Endothelial cell of umbilical vein (primary cell): ENCODE data around the gene TNFAIP8L3. TPM values are rescaled to one million over a fixed set of nuclear protein-coding genes. Genes with fewer than 3 reads are reported as not detected.

Source experiments
- BruUV-seq: library from RNA; stranded (reverse); fragments of 400-500 nt; replicated peaks from 2 replicates; lab custom pipeline; 2021; lab: Mats Ljungman, UMichigan
- CTCF ChIA-PET: fragments of 300-600, 350-600 bp; sonication (Branson Sonifier 250); formaldehyde crosslinking; loops from one replicate; lab custom pipeline; 2021; ENCODE audit warnings: antibody characterized with exemption, inconsistent platforms; lab: Charles Lee
- POLR2A ChIA-PET: fragments of 300-600, 350-600 bp; sonication (Branson Sonifier 250); formaldehyde crosslinking; loops from one replicate; lab custom pipeline; 2021; ENCODE audit warnings: antibody characterized with exemption, inconsistent platforms; lab: Charles Lee
- DNase-seq: peaks from one replicate; pipeline ENCODE4 v3.0.0-alpha.2; 2011; ENCODE audit warnings: low read depth, low spot score
- FAIRE-seq: peaks from 2 replicates; lab custom pipeline; 2011; peaks lifted over from hg19 to GRCh38; lab: Jason Lieb, UNC
- H2AFZ ChIP-seq: 2 replicates; pipeline ENCODE4 v1.6.0; 2012; ENCODE audit warnings: low read depth, low read length, control low read depth, inconsistent platforms
- H3K27ac ChIP-seq: 2 replicates; pipeline ENCODE4 v1.5.1; 2011; ENCODE audit warnings: low read depth, mild to moderate bottlenecking, control low read depth, low read length, moderate library complexity; ENCODE audit not compliant: insufficient read depth
- H3K27me3 ChIP-seq, 2 experiments: 2 replicates each; pipeline versions ENCODE4 v1.6.0 to v1.6.1; 2011; ENCODE audit warnings: low read length in 2 of 2, mixed read lengths in 1 of 2; ENCODE audit not compliant: control insufficient read depth in 2 of 2, insufficient read depth in 2 of 2
- H3K36me3 ChIP-seq, 2 experiments: 2 replicates in 1 of 2; 3 replicates in 1 of 2; pipeline ENCODE4 v1.5.1; 2011; ENCODE audit warnings: low read length in 2 of 2, mild to moderate bottlenecking in 1 of 2, moderate library complexity in 1 of 2; ENCODE audit not compliant: control insufficient read depth in 2 of 2, insufficient read depth in 2 of 2; ENCODE audit errors: extremely low read depth in 1 of 2
- H3K4me1 ChIP-seq: 3 replicates; pipeline ENCODE4 v1.5.1; 2011; ENCODE audit warnings: mild to moderate bottlenecking, low read length; ENCODE audit not compliant: control insufficient read depth, insufficient read depth; ENCODE audit errors: extremely low read depth
- H3K4me2 ChIP-seq: 2 replicates; pipeline ENCODE4 v1.6.1; 2011; ENCODE audit warnings: low read length, control low read depth, mixed read lengths; ENCODE audit not compliant: insufficient read depth
- H3K4me3 ChIP-seq, 3 experiments: fragments of 200-600 bp in 1 of 3; sonication (generic), shearing (Covaris generic) in 1 of 3; replicated peaks in 1 of 3; 2 replicates each; pipeline ENCODE4 v1.5.1; 2011 to 2016; ENCODE audit warnings: control low read depth in 3 of 3, low read length in 3 of 3, mild to moderate bottlenecking in 2 of 3, inconsistent platforms in 1 of 3, low read depth in 1 of 3, moderate library complexity in 1 of 3; ENCODE audit not compliant: insufficient read depth in 1 of 3
- H3K79me2 ChIP-seq: 2 replicates; pipeline ENCODE4 v1.6.0; 2012; ENCODE audit warnings: low read length, inconsistent platforms; ENCODE audit not compliant: control insufficient read depth, insufficient read depth
- H3K9ac ChIP-seq: replicated peaks from 2 replicates; pipeline ENCODE3; 2011; ENCODE audit warnings: low read length, control low read depth; ENCODE audit not compliant: insufficient read depth; ENCODE audit errors: extremely low read depth
- H3K9me1 ChIP-seq: replicated peaks from 3 replicates; pipeline ENCODE4 v1.6.0; 2011; ENCODE audit warnings: mild to moderate bottlenecking, low read length; ENCODE audit not compliant: control insufficient read depth, insufficient read depth; ENCODE audit errors: extremely low read depth
- H3K9me3 ChIP-seq: replicated peaks from 2 replicates; pipeline ENCODE4 v1.5.1; 2012; ENCODE audit warnings: low read length, inconsistent platforms; ENCODE audit not compliant: control insufficient read depth, insufficient read depth
- H4K20me1 ChIP-seq: replicated peaks from 2 replicates; pipeline ENCODE3; 2011; ENCODE audit warnings: mild to moderate bottlenecking, low read length; ENCODE audit not compliant: control insufficient read depth, insufficient read depth; ENCODE audit errors: extremely low read depth
- CTCF ChIP-seq, 2 donors: IDR thresholded peaks; 1 replicate in 1 of 2; 2 replicates in 1 of 2; pipeline ENCODE4 v1.5.1; 2011; ENCODE audit warnings: low read length in 2 of 2, mild to moderate bottlenecking in 2 of 2, moderate library complexity in 2 of 2, control low read depth in 1 of 2, inconsistent platforms in 1 of 2, low read depth in 1 of 2; ENCODE audit not compliant: insufficient read depth in 1 of 2; ENCODE audit errors: extremely low read depth in 1 of 2
- EZH2 ChIP-seq: IDR thresholded peaks from 2 replicates; pipeline ENCODE4 v1.6.1; 2012; ENCODE audit warnings: borderline replicate concordance, low read depth, mild to moderate bottlenecking, moderate library complexity, low read length, inconsistent platforms; ENCODE audit not compliant: severe bottlenecking
- FOS ChIP-seq: IDR thresholded peaks from 2 replicates; pipeline ENCODE4 v1.6.1; 2011; ENCODE audit warnings: mild to moderate bottlenecking, low read length, moderate library complexity, borderline replicate concordance; ENCODE audit not compliant: insufficient read depth
- POLR2A ChIP-seq: IDR thresholded peaks from 2 replicates; pipeline ENCODE4 v1.6.1; 2012; ENCODE audit warnings: low read depth, mild to moderate bottlenecking, control low read depth, low read length
- POLR2AphosphoS5 ChIP-seq: IDR thresholded peaks from 2 replicates; pipeline ENCODE4 v1.6.1; 2012; ENCODE audit warnings: low read depth, mild to moderate bottlenecking, control low read depth, low read length, moderate library complexity; ENCODE audit not compliant: insufficient read depth
- dilution Hi-C: fragments of 300-500 bp; cut with MboI; formaldehyde crosslinking; loops from one replicate; pipeline ENCODE4 v1.15.0; 2019; ENCODE audit warnings: low sequenced_read_pairs; ENCODE audit not compliant: extremely low pct_ligation_motif_present
- intact Hi-C: fragments of 100-400 bp; cut with micrococcal nuclease; formaldehyde crosslinking; loops from one replicate; pipeline ENCODE4 v1.10.0; 2022
- polyA plus RNA-seq, 4 experiments: library from polyadenylated mRNA; depleted of rRNA in 3 of 4; stranded (reverse) in 3 of 4; unstranded in 1 of 4; fragments of >200 nt; gene quantifications; 2 replicates each; pipeline versions ENCODE4 v1.2.1 to v1.2.3, GENCODE V29; 2011 to 2012; ENCODE audit warnings: missing spikeins in 1 of 4
- total RNA-seq: library from RNA; stranded (reverse); gene quantifications from 2 replicates; pipeline ENCODE4 v1.2.3, GENCODE V29; 2021
- TF ChIP-seq, protein P1 (sequence below): IDR thresholded peaks from 2 replicates; pipeline ENCODE4 v1.6.1; 2011; ENCODE audit not compliant: insufficient read depth, insufficient read length

The TNFAIP8L3 gene
- total and polyA plus RNA-seq, 2 donors (not counting 3 experiments of a cell fraction or from before 2014, with no cell fraction given), result 8.8 to 38.3 TPM

DNA sequence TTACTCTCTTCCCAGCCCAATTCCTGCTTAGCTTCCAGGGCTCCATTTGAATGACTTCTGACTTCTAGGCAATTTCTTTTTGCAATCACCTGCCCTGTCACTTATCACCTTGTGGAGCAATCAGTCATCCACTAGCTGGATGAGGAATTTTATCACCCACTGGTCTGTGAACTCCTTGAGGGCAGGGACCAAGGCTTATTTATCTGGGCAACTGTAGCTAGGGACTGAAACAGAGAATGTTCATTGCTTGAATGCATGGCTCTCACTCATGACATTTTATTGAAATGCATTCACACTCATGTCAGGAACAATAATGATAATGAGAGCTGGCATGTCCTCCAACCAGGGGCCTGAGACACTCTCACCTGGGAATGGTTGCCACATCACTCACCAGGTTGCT lies 15.5 kb downstream of the TNFAIP8L3 start:
- Histone ChIP-seq H3K9me3 (no peaks in the 10 kb centered on the region), H3K27me3 (no peaks in the 10 kb centered on the region), H3K27ac (no peak overlapping the region), H3K4me1 (peaks cover 3% of the 10 kb centered on the region), H3K4me2 (no peak overlapping the region), H2AFZ (no peak overlapping the region), H3K9ac (no peak overlapping the region), H3K9me1 (no peaks in the 10 kb centered on the region), H4K20me1 (no peaks in the 10 kb centered on the region), H3K79me2 (peaks cover 94% of the 10 kb centered on the region), H3K36me3 (peaks cover 0 to 2% of the 10 kb centered on the region in 2 experiments), H3K4me3 (no peak overlapping the region)
- TF ChIP-seq POLR2A (no peak), FOS (no peak)
- intact Hi-C loops (no loop called here), dilution Hi-C loops (no loop called here)
- FAIRE-seq (no peak), DNase-seq (no peak)
- ChIA-PET CTCF (interaction anchor here (1.3 to 3.4 kb wide), 3 partner anchors 9 to 24 kb away, joined by 3 to 13 read pairs (median 3); no protein-coding TSS in a partner anchor), POLR2A (no interaction called here)
- no TSS peak for BruUV-seq

GRCh38 chr15:51077221-51078153 lies 17.2 kb downstream of the TNFAIP8L3 start:
- Histone ChIP-seq H4K20me1 (no peaks in the 10 kb centered on the region), H3K4me1 (peaks cover 3% of the 10 kb centered on the region), H3K4me2 (peak overlapping the region; percentile 59), H3K4me3 (peak overlapping the region in 1 of 3 experiments; percentile 20), H3K9me1 (no peaks in the 10 kb centered on the region), H3K27me3 (no peaks in the 10 kb centered on the region), H3K9ac (peak overlapping the region; percentile 50), H3K27ac (peak overlapping the region; percentile 62), H3K79me2 (peaks cover 91% of the 10 kb centered on the region), H3K9me3 (no peaks in the 10 kb centered on the region), H2AFZ (no peak overlapping the region), H3K36me3 (no peaks in the 10 kb centered on the region)
- TSS peak; percentile 19 for BruUV-seq
- TF ChIP-seq POLR2AphosphoS5 (no peak), POLR2A (peak; percentile 50), CTCF (IDR thresholded peaks at IDR 0.05; ENCODE audit: extremely low read depth in 1 of 2, insufficient read depth in 1 of 2, low read depth in 1 of 2, low read length in 2 of 2) (no peak), EZH2 (no peak)
- TF ChIP-seq, protein P1, sequence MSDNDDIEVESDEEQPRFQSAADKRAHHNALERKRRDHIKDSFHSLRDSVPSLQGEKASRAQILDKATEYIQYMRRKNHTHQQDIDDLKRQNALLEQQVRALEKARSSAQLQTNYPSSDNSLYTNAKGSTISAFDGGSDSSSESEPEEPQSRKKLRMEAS, result no peak
- peak; percentile 90 for FAIRE-seq
- dilution Hi-C loops (no loop called here), intact Hi-C loops (loop anchor here (1.0 kb wide), 1 partner anchor 16 kb away; no protein-coding TSS in a partner anchor)
- ChIA-PET CTCF (interaction anchor here (0.5 to 3.4 kb wide), 7 partner anchors 10 to 115 kb away, joined by 3 to 13 read pairs (median 4); no protein-coding TSS in a partner anchor), POLR2A (interaction anchor here (0.5 kb wide), 1 partner anchor 17 kb away, joined by 4 read pairs; the partner anchor contains the start of gene TNFAIP8L3)
- DNase-seq, result peak; percentile 62
